GM19193 (cell line): ENCODE results near the gene TTLL11.

Experiments
- POLR2A ChIP-seq: IDR thresholded peaks from 4 replicates; pipeline ENCODE4 v1.6.1; 2011; ENCODE audit not compliant: insufficient read depth, insufficient read length; ENCODE audit errors: extremely low read depth

The TTLL11 gene

DNA sequence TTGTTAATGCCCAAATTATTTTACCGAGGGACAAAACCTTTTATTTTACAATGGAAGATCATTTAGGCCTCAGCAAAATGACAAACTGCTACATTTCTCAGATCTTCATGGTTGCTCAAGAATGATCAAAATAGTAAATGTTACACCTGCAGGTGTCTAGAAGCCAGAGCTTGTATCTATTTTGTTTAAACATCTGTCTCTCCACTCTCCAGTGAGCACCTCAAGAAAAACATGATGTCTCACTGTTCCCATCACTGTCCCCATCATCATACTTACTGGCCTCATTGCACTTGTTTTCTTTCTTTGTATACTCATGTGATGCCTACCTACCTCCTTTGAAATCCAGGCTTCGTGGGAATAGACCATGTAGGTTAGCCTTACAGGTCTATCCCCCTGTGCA is 149.6 kb downstream of the TTLL11 start:
- TF ChIP-seq POLR2A: no peak

- no peak for TF ChIP-seq POLR2A
Observed at GRCh38 chr9:121942866-121943382, 150.2 kb downstream of the TTLL11 start.

DNA sequence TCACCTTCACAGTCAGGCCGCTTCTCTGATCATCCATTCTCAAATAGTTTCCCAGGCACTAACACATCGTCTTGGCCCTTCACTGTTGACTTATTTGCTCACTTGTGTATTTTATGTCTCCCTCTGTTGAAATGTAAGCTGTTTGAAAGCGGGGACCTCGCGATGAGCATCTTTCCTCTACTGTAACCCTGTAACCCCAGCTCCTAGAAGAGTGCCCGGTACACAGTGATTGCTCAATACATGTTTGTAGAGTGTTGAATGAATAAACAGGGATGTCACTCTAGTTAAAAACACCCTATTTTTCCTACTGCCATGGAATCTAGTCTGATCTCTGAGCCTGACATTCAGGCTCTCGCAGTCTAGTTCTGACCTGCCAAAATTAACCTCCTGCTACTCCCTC is 150.8 kb downstream of the TTLL11 start:
- TF ChIP-seq POLR2A: no peak

- no peak for TF ChIP-seq POLR2A
Observed at GRCh38 chr9:121939643-121940042, 153.5 kb downstream of the TTLL11 start.

DNA sequence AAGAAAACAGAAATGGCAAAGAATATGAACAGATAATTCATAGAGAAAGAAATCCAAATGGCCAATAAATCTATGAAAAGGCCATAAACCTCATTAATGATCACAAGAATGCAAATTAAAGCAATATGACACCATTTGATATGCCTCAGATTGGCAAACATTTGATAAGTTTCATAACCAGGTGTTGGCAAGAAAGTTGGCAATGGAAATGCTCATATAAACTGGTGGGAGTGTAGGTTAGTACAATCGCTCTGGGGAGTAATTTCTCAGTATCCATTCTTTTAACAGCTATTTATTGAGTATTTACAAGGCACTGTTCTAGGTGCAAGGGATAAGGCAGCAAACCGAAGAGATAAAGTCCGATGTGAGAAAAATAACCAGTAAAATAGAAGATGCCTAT is 154.5 kb downstream of the TTLL11 start:
- no peak for TF ChIP-seq POLR2A

DNA sequence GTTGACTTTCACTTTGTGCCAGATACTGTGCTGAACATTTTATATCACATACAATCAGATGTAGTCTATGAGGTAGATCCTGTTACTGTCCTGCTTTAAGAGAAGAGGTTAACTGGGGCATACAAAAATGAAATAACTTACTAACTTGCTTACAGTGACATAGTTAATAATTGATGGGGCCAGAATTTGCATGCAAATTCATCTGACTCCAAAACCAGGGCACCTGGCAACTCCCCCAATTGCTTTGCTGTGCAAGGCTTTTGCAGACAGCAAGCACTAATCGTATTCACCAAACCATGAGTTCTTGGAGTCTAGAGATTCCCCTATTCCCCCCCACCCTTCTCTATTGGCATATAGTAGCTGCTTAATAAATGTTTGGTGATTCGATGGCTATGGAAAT is 155.9 kb downstream of the TTLL11 start:
- TF ChIP-seq POLR2A: no peak

DNA sequence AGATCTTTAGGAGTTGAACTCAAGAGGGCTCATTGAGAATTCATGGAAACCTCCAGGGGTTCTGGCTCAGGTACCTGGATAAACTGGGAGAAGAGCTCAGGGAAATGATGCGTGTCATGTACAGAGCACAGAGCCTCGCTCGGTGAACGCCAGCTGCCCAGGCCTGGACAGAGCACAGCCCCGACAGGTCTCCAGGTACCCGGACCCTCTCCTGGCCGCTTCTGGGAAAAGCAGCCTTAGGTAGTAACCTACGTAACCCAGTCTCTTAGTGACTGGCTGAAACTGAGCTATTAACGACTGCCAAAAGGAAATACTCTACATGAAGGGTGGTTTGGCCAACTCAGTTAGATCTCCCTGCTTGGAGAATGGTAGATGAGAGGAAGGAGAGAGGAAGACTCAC is 157.4 kb downstream of the TTLL11 start:
- TF ChIP-seq POLR2A: no peak

- no peak for TF ChIP-seq POLR2A
Observed at GRCh38 chr9:121930956-121931355, 162.2 kb downstream of the TTLL11 start.

- TF ChIP-seq POLR2A: no peak
Observed at GRCh38 chr9:121929893-121930875, 162.9 kb downstream of the TTLL11 start.

GRCh38 chr9:121927636-121928035 is 165.5 kb downstream of the TTLL11 start:
- no peak for TF ChIP-seq POLR2A

- no peak for TF ChIP-seq POLR2A
Observed at GRCh38 chr9:121927081-121927480, 166.0 kb downstream of the TTLL11 start.

DNA sequence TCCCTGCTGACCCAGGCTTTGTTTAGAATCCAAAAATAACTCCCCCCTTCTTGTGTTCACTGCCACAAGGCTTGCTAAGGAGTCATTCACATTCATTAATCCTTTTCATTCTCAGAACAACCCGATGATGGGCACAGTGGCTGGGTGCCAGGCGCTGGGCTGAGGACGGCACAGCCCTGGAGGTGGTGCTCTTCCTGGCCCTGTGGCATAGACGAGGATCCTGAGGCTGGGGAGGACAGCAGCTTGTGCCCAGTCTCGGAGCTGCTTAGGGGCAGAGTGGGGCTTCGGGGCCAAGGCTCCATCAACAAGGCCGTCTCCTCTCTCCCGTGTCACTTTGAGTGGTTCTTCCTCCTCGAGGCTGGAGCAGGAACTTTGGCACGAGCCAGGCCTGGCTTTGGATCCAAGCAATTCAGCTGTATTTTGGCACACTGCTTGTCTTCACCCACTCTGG is 166.7 kb downstream of the TTLL11 start:
- TF ChIP-seq POLR2A: no peak

DNA sequence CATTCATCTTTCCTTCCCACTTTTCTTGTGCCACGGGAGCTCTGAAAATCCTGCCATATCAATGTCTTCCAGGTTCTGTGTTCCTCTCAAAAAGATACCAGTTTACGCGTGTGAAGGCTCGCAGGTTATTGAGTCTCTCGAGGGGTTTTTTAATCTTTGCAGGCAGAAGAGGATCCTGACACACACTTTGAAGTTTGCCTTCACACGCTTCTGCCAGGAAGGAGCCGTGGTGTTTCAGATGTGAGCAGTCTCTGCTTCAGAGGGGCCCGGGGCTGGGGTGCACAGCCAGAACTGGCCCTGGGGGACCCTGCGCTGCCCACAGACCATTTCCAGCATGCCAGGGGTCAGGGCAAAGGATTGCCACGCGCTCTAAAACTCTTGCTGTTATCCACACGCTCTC is 167.2 kb downstream of the TTLL11 start:
- TF ChIP-seq POLR2A: no peak

DNA sequence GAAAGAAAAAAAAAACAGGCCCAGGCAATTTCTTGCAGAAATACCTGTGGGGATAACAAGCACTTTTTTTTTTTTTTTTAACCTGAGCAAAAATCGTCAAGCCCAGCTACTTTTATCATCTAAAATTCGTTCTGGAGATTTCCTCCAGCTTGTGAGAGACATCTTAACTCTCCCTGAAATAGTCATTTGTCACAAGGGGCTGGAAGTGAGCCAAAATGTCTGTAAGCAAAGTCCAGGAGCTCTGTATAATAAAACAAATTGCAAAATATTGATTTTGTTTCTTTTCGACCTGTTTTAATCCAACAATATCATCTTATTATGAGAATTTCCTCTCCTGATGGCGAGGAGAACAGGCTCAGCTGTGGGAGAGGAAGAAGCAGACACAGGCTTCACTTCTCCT is 168.4 kb downstream of the TTLL11 start:
- no peak for TF ChIP-seq POLR2A

GRCh38 chr9:121921444-121921843 is 171.7 kb downstream of the TTLL11 start:
- no peak for TF ChIP-seq POLR2A
